ENCODE data around the gene TMEM178A. TPM values are rescaled to one million over a fixed set of nuclear protein-coding genes. Genes with fewer than 3 reads are reported as not detected.

Gene TMEM178A
- total and polyA plus RNA-seq, 2 of the 4 experiments (the other 2 are of a cell fraction): 0.18 to 1.8 TPM

- H3K4me3 ChIP-seq (ENCODE audit: insufficient read depth, low read depth, low read length): no peak overlapping the region
- H4K91ac ChIP-seq (ENCODE audit: insufficient read depth, low read depth, low read length): no peak overlapping the region
- TF ChIP-seq BHLHE40 (IDR thresholded peaks at IDR 0.05; ENCODE audit: low read depth, low read length) (no peak), NFE2L2 (IDR thresholded peaks at IDR 0.05; ENCODE audit: low read depth, low read length) (no peak), CEBPB (IDR thresholded peaks at IDR 0.05; ENCODE audit: low read depth, low read length) (no peak), MXI1 (IDR thresholded peaks at IDR 0.05; ENCODE audit: borderline replicate concordance, low read depth, low read length) (no peak), RAD21 (IDR thresholded peaks at IDR 0.05; ENCODE audit: low read length) (no peak), MAZ (IDR thresholded peaks at IDR 0.05; ENCODE audit: borderline replicate concordance, low read depth, low read length) (no peak), FOS (IDR thresholded peaks at IDR 0.05; ENCODE audit: low read depth, low read length) (no peak), SMC3 (IDR thresholded peaks at IDR 0.05; ENCODE audit: low read depth, low read length) (no peak), CHD1 (IDR thresholded peaks at IDR 0.05; ENCODE audit: low read depth, low read length) (no peak)
- TF ChIP-seq, protein P1, sequence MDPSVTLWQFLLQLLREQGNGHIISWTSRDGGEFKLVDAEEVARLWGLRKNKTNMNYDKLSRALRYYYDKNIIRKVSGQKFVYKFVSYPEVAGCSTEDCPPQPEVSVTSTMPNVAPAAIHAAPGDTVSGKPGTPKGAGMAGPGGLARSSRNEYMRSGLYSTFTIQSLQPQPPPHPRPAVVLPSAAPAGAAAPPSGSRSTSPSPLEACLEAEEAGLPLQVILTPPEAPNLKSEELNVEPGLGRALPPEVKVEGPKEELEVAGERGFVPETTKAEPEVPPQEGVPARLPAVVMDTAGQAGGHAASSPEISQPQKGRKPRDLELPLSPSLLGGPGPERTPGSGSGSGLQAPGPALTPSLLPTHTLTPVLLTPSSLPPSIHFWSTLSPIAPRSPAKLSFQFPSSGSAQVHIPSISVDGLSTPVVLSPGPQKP (IDR thresholded peaks at IDR 0.05; ENCODE audit: borderline replicate concordance, low read depth, low read length): no peak
- TF ChIP-seq, protein P2, sequence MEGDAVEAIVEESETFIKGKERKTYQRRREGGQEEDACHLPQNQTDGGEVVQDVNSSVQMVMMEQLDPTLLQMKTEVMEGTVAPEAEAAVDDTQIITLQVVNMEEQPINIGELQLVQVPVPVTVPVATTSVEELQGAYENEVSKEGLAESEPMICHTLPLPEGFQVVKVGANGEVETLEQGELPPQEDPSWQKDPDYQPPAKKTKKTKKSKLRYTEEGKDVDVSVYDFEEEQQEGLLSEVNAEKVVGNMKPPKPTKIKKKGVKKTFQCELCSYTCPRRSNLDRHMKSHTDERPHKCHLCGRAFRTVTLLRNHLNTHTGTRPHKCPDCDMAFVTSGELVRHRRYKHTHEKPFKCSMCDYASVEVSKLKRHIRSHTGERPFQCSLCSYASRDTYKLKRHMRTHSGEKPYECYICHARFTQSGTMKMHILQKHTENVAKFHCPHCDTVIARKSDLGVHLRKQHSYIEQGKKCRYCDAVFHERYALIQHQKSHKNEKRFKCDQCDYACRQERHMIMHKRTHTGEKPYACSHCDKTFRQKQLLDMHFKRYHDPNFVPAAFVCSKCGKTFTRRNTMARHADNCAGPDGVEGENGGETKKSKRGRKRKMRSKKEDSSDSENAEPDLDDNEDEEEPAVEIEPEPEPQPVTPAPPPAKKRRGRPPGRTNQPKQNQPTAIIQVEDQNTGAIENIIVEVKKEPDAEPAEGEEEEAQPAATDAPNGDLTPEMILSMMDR (conservative IDR thresholded peaks at IDR 0.05; ENCODE audit: low read depth, low read length): no peak
- TF ChIP-seq, protein P3, sequence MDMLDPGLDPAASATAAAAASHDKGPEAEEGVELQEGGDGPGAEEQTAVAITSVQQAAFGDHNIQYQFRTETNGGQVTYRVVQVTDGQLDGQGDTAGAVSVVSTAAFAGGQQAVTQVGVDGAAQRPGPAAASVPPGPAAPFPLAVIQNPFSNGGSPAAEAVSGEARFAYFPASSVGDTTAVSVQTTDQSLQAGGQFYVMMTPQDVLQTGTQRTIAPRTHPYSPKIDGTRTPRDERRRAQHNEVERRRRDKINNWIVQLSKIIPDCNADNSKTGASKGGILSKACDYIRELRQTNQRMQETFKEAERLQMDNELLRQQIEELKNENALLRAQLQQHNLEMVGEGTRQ (IDR thresholded peaks at IDR 0.05; ENCODE audit: low read depth, low read length): no peak
- no peak overlapping the region for H2BK20ac ChIP-seq (ENCODE audit: low read depth, low read length)
- WGBS, 2 experiments (ENCODE audit: extremely low coverage in 2 of 2, insufficient read length in 1 of 2): no CpG with 5 or more reads among the region's 3 CpGs
- no peak overlapping the region for H2BK5ac ChIP-seq (ENCODE audit: low read depth, low read length, poor library complexity, severe bottlenecking)
- no peak overlapping the region for H4K5ac ChIP-seq (ENCODE audit: low read depth, low read length)
- H4K8ac ChIP-seq (ENCODE audit: low read depth in 2 of 2, low read length in 2 of 2): no peak overlapping the region
- no peaks in the 10 kb centered on the region for H3K9me1 ChIP-seq (ENCODE audit: insufficient read depth, low read length)
- dilution Hi-C loops (cut with HindIII; ENCODE audit: low sequenced_read_pairs, unreplicated experiment): no loop called here
- no peak overlapping the region for H3K4ac ChIP-seq (ENCODE audit: low read depth, low read length)
- no peak overlapping the region for H3K23ac ChIP-seq (ENCODE audit: low read depth, low read length)
- no peak overlapping the region for H3K4me2 ChIP-seq (ENCODE audit: low read depth, low read length)
- BruUV-seq (replicated peaks): no TSS peak
- H3K14ac ChIP-seq (replicated peaks; ENCODE audit: low read depth, low read length): no peak overlapping the region
- H3K4me1 ChIP-seq (ENCODE audit: control insufficient read depth, insufficient read depth, low read length): no peaks in the 10 kb centered on the region
- H2AK9ac ChIP-seq (replicated peaks; ENCODE audit: low read depth, low read length, poor library complexity): no peak overlapping the region
- ATAC-seq (ENCODE audit: low read depth): no peak
- no peak overlapping the region for H3K27ac ChIP-seq (ENCODE audit: insufficient read depth, low read length)
- ChIA-PET CTCF (no interaction called here), POLR2A (ENCODE audit: unreplicated experiment) (no interaction called here)
- H3K9me3 ChIP-seq (ENCODE audit: control insufficient read depth, insufficient read depth, low read length): no peaks in the 10 kb centered on the region; the same call in 1 of the 2 replicates
- no peak overlapping the region for H3K9ac ChIP-seq (ENCODE audit: low read depth, low read length)
- no peaks in the 10 kb centered on the region for H3K36me3 ChIP-seq (ENCODE audit: control insufficient read depth, insufficient read depth, low read length)
- no peak overlapping the region for H3K18ac ChIP-seq (ENCODE audit: low read depth, low read length)
- peaks cover 11% of the 10 kb centered on the region; the same call in 1 of the 2 replicates for H3K27me3 ChIP-seq (ENCODE audit: control insufficient read depth, insufficient read depth, low read length)
- no peaks in the 10 kb centered on the region for H3K79me1 ChIP-seq (ENCODE audit: low read depth in 1 of 2, low read length in 2 of 2)
- H2BK120ac ChIP-seq (ENCODE audit: low read depth, low read length): no peak overlapping the region
- intact Hi-C loops (cut with micrococcal nuclease): no loop called here
- in situ Hi-C loops (cut with MboI; ENCODE audit: low sequenced_read_pairs): loop anchor here (25.0 kb wide), 1 partner anchor 318 kb away; no protein-coding TSS in a partner anchor
- no peak overlapping the region for H2BK15ac ChIP-seq (ENCODE audit: low read depth, low read length)
- no peak overlapping the region for H3K56ac ChIP-seq (ENCODE audit: extremely low read depth, insufficient read depth, low read length)
- H4K20me1 ChIP-seq (ENCODE audit: insufficient read depth, low read length): no peaks in the 10 kb centered on the region
- no peak overlapping the region for H2AK5ac ChIP-seq (ENCODE audit: low read depth, low read length)
- no peak overlapping the region for H2AFZ ChIP-seq (replicated peaks; ENCODE audit: low read length, poor library complexity)
- no peak for DNase-seq
Observed at GRCh38 chr2:39679805-39680204, 14.1 kb downstream of the TMEM178A start.

All from IMR-90 (cell line).